ENCODE results near the gene SLC19A3.
A peak's percentile ranks its signal among the peaks of the same experiment; 100 is the strongest.

SLC19A3 gene

DNA sequence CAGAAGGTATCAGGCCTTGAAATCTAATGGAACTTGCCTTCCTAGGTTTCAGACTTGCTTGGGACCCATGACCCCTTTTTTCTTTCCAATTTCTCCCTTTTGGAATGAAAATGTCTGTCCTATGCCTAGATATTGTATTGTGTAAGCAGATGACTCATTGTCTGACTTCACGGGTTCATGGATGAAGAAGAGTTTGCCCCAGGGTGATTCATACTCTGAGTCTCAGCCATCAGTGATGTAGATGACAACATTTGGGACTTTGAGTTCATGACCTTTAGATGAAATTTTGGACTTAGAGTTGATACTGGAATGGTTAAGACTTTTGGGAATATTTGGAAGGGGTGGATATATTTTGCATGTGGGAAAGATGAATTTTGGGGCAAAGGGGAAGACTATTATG, 62.4 kb downstream of the SLC19A3 start (continued):
- TF ChIP-seq, protein P1, sequence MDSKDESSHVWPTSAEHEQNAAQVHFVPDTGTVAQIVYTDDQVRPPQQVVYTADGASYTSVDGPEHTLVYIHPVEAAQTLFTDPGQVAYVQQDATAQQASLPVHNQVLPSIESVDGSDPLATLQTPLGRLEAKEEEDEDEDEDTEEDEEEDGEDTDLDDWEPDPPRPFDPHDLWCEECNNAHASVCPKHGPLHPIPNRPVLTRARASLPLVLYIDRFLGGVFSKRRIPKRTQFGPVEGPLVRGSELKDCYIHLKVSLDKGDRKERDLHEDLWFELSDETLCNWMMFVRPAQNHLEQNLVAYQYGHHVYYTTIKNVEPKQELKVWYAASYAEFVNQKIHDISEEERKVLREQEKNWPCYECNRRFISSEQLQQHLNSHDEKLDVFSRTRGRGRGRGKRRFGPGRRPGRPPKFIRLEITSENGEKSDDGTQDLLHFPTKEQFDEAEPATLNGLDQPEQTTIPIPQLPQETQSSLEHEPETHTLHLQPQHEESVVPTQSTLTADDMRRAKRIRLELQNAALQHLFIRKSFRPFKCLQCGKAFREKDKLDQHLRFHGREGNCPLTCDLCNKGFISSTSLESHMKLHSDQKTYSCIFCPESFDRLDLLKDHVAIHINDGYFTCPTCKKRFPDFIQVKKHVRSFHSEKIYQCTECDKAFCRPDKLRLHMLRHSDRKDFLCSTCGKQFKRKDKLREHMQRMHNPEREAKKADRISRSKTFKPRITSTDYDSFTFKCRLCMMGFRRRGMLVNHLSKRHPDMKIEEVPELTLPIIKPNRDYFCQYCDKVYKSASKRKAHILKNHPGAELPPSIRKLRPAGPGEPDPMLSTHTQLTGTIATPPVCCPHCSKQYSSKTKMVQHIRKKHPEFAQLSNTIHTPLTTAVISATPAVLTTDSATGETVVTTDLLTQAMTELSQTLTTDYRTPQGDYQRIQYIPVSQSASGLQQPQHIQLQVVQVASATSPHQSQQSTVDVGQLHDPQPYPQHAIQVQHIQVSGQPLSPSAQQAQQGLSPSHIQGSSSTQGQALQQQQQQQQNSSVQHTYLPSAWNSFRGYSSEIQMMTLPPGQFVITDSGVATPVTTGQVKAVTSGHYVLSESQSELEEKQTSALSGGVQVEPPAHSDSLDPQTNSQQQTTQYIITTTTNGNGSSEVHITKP (tag by site-specific recombination; IDR thresholded peaks at IDR 0.05), result 0 out of 2 replicates have a peak, but pooled peaks have one; percentile 10
- TF ChIP-seq ZNF184 (tag by site-specific recombination; IDR thresholded peaks at IDR 0.05), result 0 out of 2 replicates have a peak, but pooled peaks have one; percentile 33
- TF ChIP-seq, protein P2, sequence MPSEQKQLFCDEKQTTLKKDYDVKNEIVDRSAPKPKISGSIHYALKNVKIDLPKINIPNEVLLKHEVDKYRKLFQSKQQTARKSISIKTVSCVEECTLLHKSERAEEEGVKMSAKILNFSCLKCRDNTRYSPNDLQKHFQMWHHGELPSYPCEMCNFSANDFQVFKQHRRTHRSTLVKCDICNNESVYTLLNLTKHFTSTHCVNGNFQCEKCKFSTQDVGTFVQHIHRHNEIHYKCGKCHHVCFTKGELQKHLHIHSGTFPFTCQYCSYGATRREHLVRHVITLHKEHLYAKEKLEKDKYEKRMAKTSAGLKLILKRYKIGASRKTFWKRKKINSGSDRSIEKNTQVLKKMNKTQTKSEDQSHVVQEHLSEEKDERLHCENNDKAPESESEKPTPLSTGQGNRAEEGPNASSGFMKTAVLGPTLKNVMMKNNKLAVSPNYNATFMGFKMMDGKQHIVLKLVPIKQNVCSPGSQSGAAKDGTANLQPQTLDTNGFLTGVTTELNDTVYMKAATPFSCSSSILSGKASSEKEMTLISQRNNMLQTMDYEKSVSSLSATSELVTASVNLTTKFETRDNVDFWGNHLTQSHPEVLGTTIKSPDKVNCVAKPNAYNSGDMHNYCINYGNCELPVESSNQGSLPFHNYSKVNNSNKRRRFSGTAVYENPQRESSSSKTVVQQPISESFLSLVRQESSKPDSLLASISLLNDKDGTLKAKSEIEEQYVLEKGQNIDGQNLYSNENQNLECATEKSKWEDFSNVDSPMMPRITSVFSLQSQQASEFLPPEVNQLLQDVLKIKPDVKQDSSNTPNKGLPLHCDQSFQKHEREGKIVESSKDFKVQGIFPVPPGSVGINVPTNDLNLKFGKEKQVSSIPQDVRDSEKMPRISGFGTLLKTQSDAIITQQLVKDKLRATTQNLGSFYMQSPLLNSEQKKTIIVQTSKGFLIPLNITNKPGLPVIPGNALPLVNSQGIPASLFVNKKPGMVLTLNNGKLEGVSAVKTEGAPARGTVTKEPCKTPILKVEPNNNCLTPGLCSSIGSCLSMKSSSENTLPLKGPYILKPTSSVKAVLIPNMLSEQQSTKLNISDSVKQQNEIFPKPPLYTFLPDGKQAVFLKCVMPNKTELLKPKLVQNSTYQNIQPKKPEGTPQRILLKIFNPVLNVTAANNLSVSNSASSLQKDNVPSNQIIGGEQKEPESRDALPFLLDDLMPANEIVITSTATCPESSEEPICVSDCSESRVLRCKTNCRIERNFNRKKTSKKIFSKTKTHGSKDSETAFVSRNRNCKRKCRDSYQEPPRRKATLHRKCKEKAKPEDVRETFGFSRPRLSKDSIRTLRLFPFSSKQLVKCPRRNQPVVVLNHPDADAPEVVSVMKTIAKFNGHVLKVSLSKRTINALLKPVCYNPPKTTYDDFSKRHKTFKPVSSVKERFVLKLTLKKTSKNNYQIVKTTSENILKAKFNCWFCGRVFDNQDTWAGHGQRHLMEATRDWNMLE (tag by site-specific recombination; conservative IDR thresholded peaks at IDR 0.05; ENCODE audit: low read depth), result 0 out of 2 replicates have a peak, but pooled peaks have one; percentile 22
- TF ChIP-seq, protein P3, sequence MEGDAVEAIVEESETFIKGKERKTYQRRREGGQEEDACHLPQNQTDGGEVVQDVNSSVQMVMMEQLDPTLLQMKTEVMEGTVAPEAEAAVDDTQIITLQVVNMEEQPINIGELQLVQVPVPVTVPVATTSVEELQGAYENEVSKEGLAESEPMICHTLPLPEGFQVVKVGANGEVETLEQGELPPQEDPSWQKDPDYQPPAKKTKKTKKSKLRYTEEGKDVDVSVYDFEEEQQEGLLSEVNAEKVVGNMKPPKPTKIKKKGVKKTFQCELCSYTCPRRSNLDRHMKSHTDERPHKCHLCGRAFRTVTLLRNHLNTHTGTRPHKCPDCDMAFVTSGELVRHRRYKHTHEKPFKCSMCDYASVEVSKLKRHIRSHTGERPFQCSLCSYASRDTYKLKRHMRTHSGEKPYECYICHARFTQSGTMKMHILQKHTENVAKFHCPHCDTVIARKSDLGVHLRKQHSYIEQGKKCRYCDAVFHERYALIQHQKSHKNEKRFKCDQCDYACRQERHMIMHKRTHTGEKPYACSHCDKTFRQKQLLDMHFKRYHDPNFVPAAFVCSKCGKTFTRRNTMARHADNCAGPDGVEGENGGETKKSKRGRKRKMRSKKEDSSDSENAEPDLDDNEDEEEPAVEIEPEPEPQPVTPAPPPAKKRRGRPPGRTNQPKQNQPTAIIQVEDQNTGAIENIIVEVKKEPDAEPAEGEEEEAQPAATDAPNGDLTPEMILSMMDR (tag by site-specific recombination; IDR thresholded peaks at IDR 0.05), result no peak

DNA sequence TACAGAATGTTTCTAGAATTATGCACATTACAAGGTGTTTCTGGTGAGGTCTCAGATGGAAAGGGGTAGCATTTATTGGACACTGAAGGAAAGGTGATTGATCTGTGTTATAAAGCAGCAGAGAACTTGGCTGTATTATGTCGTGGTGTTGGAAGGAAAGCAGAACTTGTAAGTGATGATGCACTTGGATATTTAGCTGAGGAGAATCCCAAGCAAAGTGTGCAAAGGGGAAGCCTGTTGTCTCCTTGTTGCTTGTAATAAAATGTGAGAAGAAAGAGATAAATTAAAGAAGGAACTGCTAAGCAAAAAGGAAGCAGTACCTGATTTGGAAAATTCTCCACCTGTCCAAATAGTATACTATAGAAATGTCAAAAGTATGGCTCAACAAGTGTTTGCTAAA, 63.4 kb downstream of the SLC19A3 start:
- Histone ChIP-seq H3K4me1 (ENCODE audit: control insufficient read depth, insufficient read depth, low read length) (no peaks in the 10 kb centered on the region), H3K9me3 (ENCODE audit: control insufficient read depth, insufficient read depth, low read depth, low read length) (no peaks in the 10 kb centered on the region), H3K36me3 (ENCODE audit: control insufficient read depth in 2 of 2, insufficient read depth in 1 of 2, low read length in 2 of 2) (no peaks in the 10 kb centered on the region), H3K4me3 (ENCODE audit: low read depth, low read length) (no peak overlapping the region), H3K27ac (ENCODE audit: extremely low read depth, low read depth, low read length) (no peak overlapping the region)
- ChIA-PET CTCF (no interaction called here), POLR2A (no interaction called here)
- TF ChIP-seq, protein P4, sequence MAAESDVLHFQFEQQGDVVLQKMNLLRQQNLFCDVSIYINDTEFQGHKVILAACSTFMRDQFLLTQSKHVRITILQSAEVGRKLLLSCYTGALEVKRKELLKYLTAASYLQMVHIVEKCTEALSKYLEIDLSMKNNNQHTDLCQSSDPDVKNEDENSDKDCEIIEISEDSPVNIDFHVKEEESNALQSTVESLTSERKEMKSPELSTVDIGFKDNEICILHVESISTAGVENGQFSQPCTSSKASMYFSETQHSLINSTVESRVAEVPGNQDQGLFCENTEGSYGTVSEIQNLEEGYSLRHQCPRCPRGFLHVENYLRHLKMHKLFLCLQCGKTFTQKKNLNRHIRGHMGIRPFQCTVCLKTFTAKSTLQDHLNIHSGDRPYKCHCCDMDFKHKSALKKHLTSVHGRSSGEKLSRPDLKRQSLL (tag by site-specific recombination; IDR thresholded peaks at IDR 0.05), result no peak
- TF ChIP-seq SCRT2 (tag by site-specific recombination; IDR thresholded peaks at IDR 0.05), result peak; percentile 29; the same call in 1 of the 2 replicates

DNA sequence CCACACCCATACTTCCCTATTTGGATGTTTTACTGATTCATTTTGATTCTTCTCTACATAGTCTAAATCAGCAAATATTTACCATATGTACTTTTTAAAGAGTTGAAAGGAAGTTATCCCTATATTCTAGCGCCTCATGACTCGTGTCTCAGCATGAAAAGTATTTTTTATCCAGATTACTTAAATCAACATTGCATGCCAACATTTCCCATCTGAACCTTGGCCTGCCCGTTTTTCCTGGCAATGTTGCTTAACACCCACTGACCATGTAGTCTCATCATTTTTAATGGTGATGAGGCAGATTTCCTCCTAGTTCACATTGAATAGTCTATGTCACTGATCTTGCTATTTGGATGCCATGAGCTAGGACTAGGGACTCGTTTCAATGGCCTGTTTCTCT, 64.4 kb downstream of the SLC19A3 start:
- H3K4me1 ChIP-seq (ENCODE audit: control insufficient read depth, insufficient read depth, low read length), result no peaks in the 10 kb centered on the region
- no peak overlapping the region for H3K4me3 ChIP-seq (ENCODE audit: low read depth, low read length)
- ChIA-PET POLR2A (interaction anchor here (0.5 kb wide), 1 partner anchor 87 kb away, joined by 4 read pairs; no protein-coding TSS in a partner anchor), CTCF (interaction anchor here (1.4 kb wide), 1 partner anchor 9 kb away, joined by 6 read pairs; no protein-coding TSS in a partner anchor)
- H3K36me3 ChIP-seq (ENCODE audit: control insufficient read depth in 2 of 2, insufficient read depth in 1 of 2, low read length in 2 of 2), result no peaks in the 10 kb centered on the region
- no peak overlapping the region for H3K27ac ChIP-seq (ENCODE audit: extremely low read depth, low read depth, low read length)
- H3K9me3 ChIP-seq (ENCODE audit: control insufficient read depth, insufficient read depth, low read depth, low read length), result no peaks in the 10 kb centered on the region
- TF ChIP-seq, protein P5, sequence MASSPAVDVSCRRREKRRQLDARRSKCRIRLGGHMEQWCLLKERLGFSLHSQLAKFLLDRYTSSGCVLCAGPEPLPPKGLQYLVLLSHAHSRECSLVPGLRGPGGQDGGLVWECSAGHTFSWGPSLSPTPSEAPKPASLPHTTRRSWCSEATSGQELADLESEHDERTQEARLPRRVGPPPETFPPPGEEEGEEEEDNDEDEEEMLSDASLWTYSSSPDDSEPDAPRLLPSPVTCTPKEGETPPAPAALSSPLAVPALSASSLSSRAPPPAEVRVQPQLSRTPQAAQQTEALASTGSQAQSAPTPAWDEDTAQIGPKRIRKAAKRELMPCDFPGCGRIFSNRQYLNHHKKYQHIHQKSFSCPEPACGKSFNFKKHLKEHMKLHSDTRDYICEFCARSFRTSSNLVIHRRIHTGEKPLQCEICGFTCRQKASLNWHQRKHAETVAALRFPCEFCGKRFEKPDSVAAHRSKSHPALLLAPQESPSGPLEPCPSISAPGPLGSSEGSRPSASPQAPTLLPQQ (tag by site-specific recombination; IDR thresholded peaks at IDR 0.05), result no peak
- TF ChIP-seq, protein P6, sequence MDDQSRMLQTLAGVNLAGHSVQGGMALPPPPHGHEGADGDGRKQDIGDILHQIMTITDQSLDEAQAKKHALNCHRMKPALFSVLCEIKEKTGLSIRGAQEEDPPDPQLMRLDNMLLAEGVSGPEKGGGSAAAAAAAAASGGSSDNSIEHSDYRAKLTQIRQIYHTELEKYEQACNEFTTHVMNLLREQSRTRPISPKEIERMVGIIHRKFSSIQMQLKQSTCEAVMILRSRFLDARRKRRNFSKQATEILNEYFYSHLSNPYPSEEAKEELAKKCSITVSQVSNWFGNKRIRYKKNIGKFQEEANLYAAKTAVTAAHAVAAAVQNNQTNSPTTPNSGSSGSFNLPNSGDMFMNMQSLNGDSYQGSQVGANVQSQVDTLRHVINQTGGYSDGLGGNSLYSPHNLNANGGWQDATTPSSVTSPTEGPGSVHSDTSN (CRISPR knock-in tag; IDR thresholded peaks at IDR 0.05), result no peak
- no peak for TF ChIP-seq ZNF558 (tag by site-specific recombination; IDR thresholded peaks at IDR 0.05)
- TF ChIP-seq, protein P1 (tag by site-specific recombination; IDR thresholded peaks at IDR 0.05), result no peak
- TF ChIP-seq ZNF791 (tag by site-specific recombination; IDR thresholded peaks at IDR 0.05), result no peak
- no peak for TF ChIP-seq FEZF1 (tag by site-specific recombination; IDR thresholded peaks at IDR 0.05)
